Endothelial cell of umbilical vein (primary cell): ENCODE data around the gene PTGS1. TPM values are rescaled to one million over a fixed set of nuclear protein-coding genes. Genes with fewer than 3 reads are reported as not detected.

Source experiments
- BruUV-seq: library from RNA; stranded (reverse); fragments of 400-500 nt; replicated peaks from 2 replicates; lab custom pipeline; 2021; lab: Mats Ljungman, UMichigan
- CTCF ChIA-PET: fragments of 300-600, 350-600 bp; sonication (Branson Sonifier 250); formaldehyde crosslinking; loops from one replicate; lab custom pipeline; 2021; ENCODE audit warnings: antibody characterized with exemption, inconsistent platforms; lab: Charles Lee
- POLR2A ChIA-PET: fragments of 300-600, 350-600 bp; sonication (Branson Sonifier 250); formaldehyde crosslinking; loops from one replicate; lab custom pipeline; 2021; ENCODE audit warnings: antibody characterized with exemption, inconsistent platforms; lab: Charles Lee
- DNase-seq: peaks from one replicate; pipeline ENCODE4 v3.0.0-alpha.2; 2011; ENCODE audit warnings: low read depth, low spot score
- FAIRE-seq: peaks from 2 replicates; lab custom pipeline; 2011; peaks lifted over from hg19 to GRCh38; lab: Jason Lieb, UNC
- H2AFZ ChIP-seq: 2 replicates; pipeline ENCODE4 v1.6.0; 2012; ENCODE audit warnings: low read depth, low read length, control low read depth, inconsistent platforms
- H3K27ac ChIP-seq: 2 replicates; pipeline ENCODE4 v1.5.1; 2011; ENCODE audit warnings: low read depth, mild to moderate bottlenecking, control low read depth, low read length, moderate library complexity; ENCODE audit not compliant: insufficient read depth
- H3K27me3 ChIP-seq, 2 experiments: 2 replicates each; pipeline versions ENCODE4 v1.6.0 to v1.6.1; 2011; ENCODE audit warnings: low read length in 2 of 2, mixed read lengths in 1 of 2; ENCODE audit not compliant: control insufficient read depth in 2 of 2, insufficient read depth in 2 of 2
- H3K36me3 ChIP-seq, 2 experiments: 2 replicates in 1 of 2; 3 replicates in 1 of 2; pipeline ENCODE4 v1.5.1; 2011; ENCODE audit warnings: low read length in 2 of 2, mild to moderate bottlenecking in 1 of 2, moderate library complexity in 1 of 2; ENCODE audit not compliant: control insufficient read depth in 2 of 2, insufficient read depth in 2 of 2; ENCODE audit errors: extremely low read depth in 1 of 2
- H3K4me1 ChIP-seq: 3 replicates; pipeline ENCODE4 v1.5.1; 2011; ENCODE audit warnings: mild to moderate bottlenecking, low read length; ENCODE audit not compliant: control insufficient read depth, insufficient read depth; ENCODE audit errors: extremely low read depth
- H3K4me2 ChIP-seq: 2 replicates; pipeline ENCODE4 v1.6.1; 2011; ENCODE audit warnings: low read length, control low read depth, mixed read lengths; ENCODE audit not compliant: insufficient read depth
- H3K4me3 ChIP-seq, 3 experiments: fragments of 200-600 bp in 1 of 3; sonication (generic), shearing (Covaris generic) in 1 of 3; replicated peaks in 1 of 3; 2 replicates each; pipeline ENCODE4 v1.5.1; 2011 to 2016; ENCODE audit warnings: control low read depth in 3 of 3, low read length in 3 of 3, mild to moderate bottlenecking in 2 of 3, inconsistent platforms in 1 of 3, low read depth in 1 of 3, moderate library complexity in 1 of 3; ENCODE audit not compliant: insufficient read depth in 1 of 3
- H3K79me2 ChIP-seq: 2 replicates; pipeline ENCODE4 v1.6.0; 2012; ENCODE audit warnings: low read length, inconsistent platforms; ENCODE audit not compliant: control insufficient read depth, insufficient read depth
- H3K9ac ChIP-seq: replicated peaks from 2 replicates; pipeline ENCODE3; 2011; ENCODE audit warnings: low read length, control low read depth; ENCODE audit not compliant: insufficient read depth; ENCODE audit errors: extremely low read depth
- H3K9me1 ChIP-seq: replicated peaks from 3 replicates; pipeline ENCODE4 v1.6.0; 2011; ENCODE audit warnings: mild to moderate bottlenecking, low read length; ENCODE audit not compliant: control insufficient read depth, insufficient read depth; ENCODE audit errors: extremely low read depth
- H3K9me3 ChIP-seq: replicated peaks from 2 replicates; pipeline ENCODE4 v1.5.1; 2012; ENCODE audit warnings: low read length, inconsistent platforms; ENCODE audit not compliant: control insufficient read depth, insufficient read depth
- H4K20me1 ChIP-seq: replicated peaks from 2 replicates; pipeline ENCODE3; 2011; ENCODE audit warnings: mild to moderate bottlenecking, low read length; ENCODE audit not compliant: control insufficient read depth, insufficient read depth; ENCODE audit errors: extremely low read depth
- CTCF ChIP-seq, 2 donors: IDR thresholded peaks; 1 replicate in 1 of 2; 2 replicates in 1 of 2; pipeline ENCODE4 v1.5.1; 2011; ENCODE audit warnings: low read length in 2 of 2, mild to moderate bottlenecking in 2 of 2, moderate library complexity in 2 of 2, control low read depth in 1 of 2, inconsistent platforms in 1 of 2, low read depth in 1 of 2; ENCODE audit not compliant: insufficient read depth in 1 of 2; ENCODE audit errors: extremely low read depth in 1 of 2
- EZH2 ChIP-seq: IDR thresholded peaks from 2 replicates; pipeline ENCODE4 v1.6.1; 2012; ENCODE audit warnings: borderline replicate concordance, low read depth, mild to moderate bottlenecking, moderate library complexity, low read length, inconsistent platforms; ENCODE audit not compliant: severe bottlenecking
- GATA2 ChIP-seq: IDR thresholded peaks from 2 replicates; pipeline ENCODE4 v1.7.0; 2011; ENCODE audit warnings: low read depth, mild to moderate bottlenecking, moderate library complexity, mixed read lengths, low read length; ENCODE audit not compliant: insufficient read length, insufficient read depth
- JUN ChIP-seq: IDR thresholded peaks from 2 replicates; pipeline ENCODE4 v1.6.1; 2011; ENCODE audit warnings: borderline replicate concordance, low read depth; ENCODE audit not compliant: insufficient read length, insufficient read depth
- MAX ChIP-seq: IDR thresholded peaks from 2 replicates; pipeline ENCODE4 v1.6.1; 2011; ENCODE audit not compliant: insufficient read depth, insufficient read length
- POLR2A ChIP-seq: IDR thresholded peaks from 2 replicates; pipeline ENCODE4 v1.6.1; 2012; ENCODE audit warnings: low read depth, mild to moderate bottlenecking, control low read depth, low read length
- POLR2AphosphoS5 ChIP-seq: IDR thresholded peaks from 2 replicates; pipeline ENCODE4 v1.6.1; 2012; ENCODE audit warnings: low read depth, mild to moderate bottlenecking, control low read depth, low read length, moderate library complexity; ENCODE audit not compliant: insufficient read depth
- dilution Hi-C: fragments of 300-500 bp; cut with MboI; formaldehyde crosslinking; loops from one replicate; pipeline ENCODE4 v1.15.0; 2019; ENCODE audit warnings: low sequenced_read_pairs; ENCODE audit not compliant: extremely low pct_ligation_motif_present
- intact Hi-C: fragments of 100-400 bp; cut with micrococcal nuclease; formaldehyde crosslinking; loops from one replicate; pipeline ENCODE4 v1.10.0; 2022
- polyA plus RNA-seq, 4 experiments: library from polyadenylated mRNA; depleted of rRNA in 3 of 4; stranded (reverse) in 3 of 4; unstranded in 1 of 4; fragments of >200 nt; gene quantifications; 2 replicates each; pipeline versions ENCODE4 v1.2.1 to v1.2.3, GENCODE V29; 2011 to 2012; ENCODE audit warnings: missing spikeins in 1 of 4
- total RNA-seq: library from RNA; stranded (reverse); gene quantifications from 2 replicates; pipeline ENCODE4 v1.2.3, GENCODE V29; 2021

PTGS1 gene
- total and polyA plus RNA-seq, 2 donors (not counting 3 experiments of a cell fraction or from before 2014, with no cell fraction given), result 37.6 to 45.2 TPM

GRCh38 chr9:122340161-122340560 lies 30.7 kb upstream of the PTGS1 start:
- FAIRE-seq (peak; percentile 94), DNase-seq (peak; percentile 71)
- Histone ChIP-seq H3K4me2 (no peak overlapping the region), H3K27me3 (no peaks in the 10 kb centered on the region), H3K4me1 (peaks cover 10% of the 10 kb centered on the region), H3K4me3 (no peak overlapping the region), H3K9me1 (no peaks in the 10 kb centered on the region), H3K9ac (no peak overlapping the region), H3K36me3 (no peaks in the 10 kb centered on the region), H2AFZ (no peak overlapping the region), H4K20me1 (no peaks in the 10 kb centered on the region), H3K9me3 (no peaks in the 10 kb centered on the region), H3K79me2 (no peaks in the 10 kb centered on the region), H3K27ac (peak overlapping the region; percentile 23)
- BruUV-seq, result no TSS peak
- CTCF ChIA-PET, result interaction anchor here (0.8 to 3.5 kb wide), 7 partner anchors 10 to 241 kb away, joined by 3 to 17 read pairs (median 5); no protein-coding TSS in a partner anchor
- TF ChIP-seq MAX (peak; percentile 26), POLR2AphosphoS5 (no peak), JUN (no peak), EZH2 (no peak), CTCF (IDR thresholded peaks at IDR 0.05; ENCODE audit: extremely low read depth in 1 of 2, insufficient read depth in 1 of 2, low read depth in 1 of 2, low read length in 2 of 2) (no peak), POLR2A (no peak), GATA2 (no peak)
- dilution Hi-C loops (no loop called here), intact Hi-C loops (no loop called here)
- POLR2A ChIA-PET, result no interaction called here
